Endometrial microvascular endothelial cells (primary cell): Measurements from ENCODE around the gene PTPRT. TPM values are rescaled to one million over a fixed set of nuclear protein-coding genes. Genes with fewer than 3 reads are reported as not detected.
"Not testable (repeated sequence)": the region's sequence is repeated elsewhere in the genome, so short reads cannot be mapped to it uniquely, and the experiment has no call there.

Source experiments
- in situ Hi-C: cut with HindIII; loops from 2 replicates; pipeline ENCODE4 v1.10.0; 2017; ENCODE audit warnings: low sequenced_read_pairs, low pct_unique_long_range_greater_than_20kb; ENCODE audit errors: inconsistent ontology term
- total RNA-seq: library from RNA; depleted of rRNA; stranded (reverse); fragments of >200 nt; gene quantifications from one replicate; pipeline ENCODE4 v1.2.3, GENCODE V29; 2015; ENCODE audit errors: inconsistent ontology term

The PTPRT gene
- total RNA-seq, 1 donor from 2014 or later = not detected

DNA sequence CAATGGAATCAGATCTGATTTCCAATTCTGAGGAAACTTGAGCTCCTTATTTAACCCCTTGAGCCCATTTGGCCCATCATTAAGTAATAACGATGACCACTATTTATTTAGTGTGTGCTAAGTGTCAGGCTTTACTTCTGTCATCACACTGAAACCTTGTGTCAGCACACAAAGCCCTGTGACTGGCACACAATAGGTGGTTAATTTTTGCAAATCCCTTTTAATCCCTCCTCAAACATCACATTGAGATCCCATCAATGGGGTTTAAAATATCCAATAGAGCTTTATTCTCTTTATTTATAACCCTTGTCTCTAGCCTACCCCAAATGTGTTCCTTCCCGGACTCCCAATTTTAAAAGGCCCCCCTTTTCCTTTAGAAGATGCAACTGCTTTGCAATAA lies 914.7 kb downstream of the PTPRT start:
- in situ Hi-C loops = no loop called here

DNA sequence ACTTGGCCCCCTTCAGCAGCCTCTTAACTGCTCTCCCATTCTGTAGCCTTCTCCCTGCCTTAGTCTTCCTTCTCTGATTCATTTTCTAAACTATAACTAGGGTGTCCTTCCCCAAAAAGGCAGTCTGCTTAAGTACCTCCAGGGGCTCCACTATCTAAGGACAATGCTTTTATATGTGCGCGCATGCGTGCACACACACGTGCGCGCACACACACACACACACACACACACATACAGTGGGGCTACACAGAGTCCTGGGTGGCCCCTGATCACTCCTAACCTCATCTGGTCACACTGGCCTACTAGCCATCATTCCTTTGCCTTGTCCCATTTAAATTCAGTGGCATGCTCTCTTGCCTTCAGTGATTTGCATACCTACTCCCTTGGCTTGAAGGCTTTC lies 917.2 kb downstream of the PTPRT start:
- in situ Hi-C loops = no loop called here

DNA sequence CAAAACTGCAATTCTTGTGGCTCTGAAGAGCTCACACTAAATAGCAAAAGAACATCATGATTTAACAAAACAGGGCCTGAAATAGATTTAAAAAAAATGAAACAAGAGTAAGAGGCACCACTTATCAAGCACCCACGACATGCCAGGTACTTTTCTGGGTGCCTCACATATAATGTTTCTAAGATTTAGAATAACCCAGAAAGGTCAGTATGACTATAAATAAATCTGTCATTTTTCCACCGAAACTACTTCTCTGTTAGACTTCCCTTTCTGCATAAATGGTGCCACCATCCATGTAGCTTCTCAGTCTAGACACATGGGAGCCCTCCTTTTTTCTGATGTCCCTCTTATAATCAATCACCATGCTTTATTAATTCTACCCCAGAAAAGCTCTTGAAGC lies 919.2 kb downstream of the PTPRT start:
- in situ Hi-C loops = no loop called here

DNA sequence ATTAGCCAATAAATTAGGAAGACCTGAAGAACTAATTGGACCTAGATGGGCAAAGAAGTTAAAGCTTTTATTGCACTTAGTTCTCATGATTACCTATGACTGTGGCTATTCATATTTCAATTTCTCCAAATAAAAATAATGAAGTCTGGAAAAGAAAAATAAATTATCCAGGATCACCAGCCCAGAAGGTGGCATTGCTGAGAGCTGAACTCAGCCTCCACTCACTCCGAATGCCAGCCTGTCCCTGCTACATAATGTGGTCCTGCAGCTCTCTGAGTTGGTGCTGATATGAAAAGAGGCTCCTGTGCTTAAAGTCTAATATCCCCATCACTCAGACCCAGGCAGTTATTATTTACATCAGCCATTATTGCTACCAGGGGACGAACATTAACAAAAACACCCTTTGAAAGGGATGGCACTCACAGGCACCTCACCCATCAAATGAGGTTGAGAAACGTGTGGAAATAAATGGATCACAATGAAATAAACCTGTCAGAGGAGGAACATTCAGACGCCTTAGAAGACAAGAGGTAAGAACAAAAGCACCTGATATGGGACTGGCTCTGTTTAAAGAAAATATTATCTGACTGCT lies 921.8 kb downstream of the PTPRT start:
- in situ Hi-C loops = no loop called here

DNA sequence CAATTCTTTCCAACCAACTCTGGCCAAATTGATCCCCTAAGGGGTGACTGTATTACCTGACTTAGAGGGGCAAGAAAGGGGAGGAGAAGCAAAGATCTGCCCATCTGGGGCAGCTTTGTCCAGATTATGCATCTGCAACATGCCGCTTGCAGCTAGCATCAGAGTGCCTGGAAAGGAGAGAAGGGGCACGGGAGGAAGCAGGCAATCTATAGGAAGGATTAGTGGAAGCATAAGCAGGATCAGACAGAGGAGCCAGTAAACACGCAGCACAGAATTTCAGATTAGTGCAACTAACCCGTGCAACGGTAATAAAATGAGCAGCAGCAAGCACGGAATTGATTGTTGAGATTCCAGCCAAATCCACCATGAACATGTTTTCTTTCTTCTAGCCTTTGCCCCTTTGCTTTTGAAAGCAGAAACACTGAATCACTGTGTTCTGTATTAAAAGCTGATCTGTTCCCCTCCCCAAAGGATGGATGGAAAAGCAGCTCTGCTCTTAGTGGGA lies 927.9 kb downstream of the PTPRT start:
- in situ Hi-C loops = no loop called here

DNA sequence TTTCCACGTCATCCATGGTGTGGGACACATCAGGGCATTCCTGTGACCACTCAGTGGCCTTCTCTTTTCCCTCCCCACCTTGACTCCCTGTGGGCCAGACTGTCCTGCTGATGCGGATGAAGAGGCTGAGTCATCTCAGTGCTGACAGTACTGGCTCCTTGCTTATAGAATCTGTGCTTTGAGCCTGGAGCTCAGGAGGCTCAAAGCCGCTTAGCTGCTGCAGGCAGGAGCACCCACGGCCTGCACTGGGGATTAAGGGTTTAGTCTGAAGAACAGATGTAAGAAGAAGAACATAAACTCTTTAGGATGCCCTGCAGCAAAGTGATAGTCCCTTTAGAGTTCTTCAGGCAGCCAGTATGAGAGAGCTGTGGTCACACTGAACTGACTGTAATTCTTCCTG lies 929.5 kb downstream of the PTPRT start:
- in situ Hi-C loops = no loop called here

DNA sequence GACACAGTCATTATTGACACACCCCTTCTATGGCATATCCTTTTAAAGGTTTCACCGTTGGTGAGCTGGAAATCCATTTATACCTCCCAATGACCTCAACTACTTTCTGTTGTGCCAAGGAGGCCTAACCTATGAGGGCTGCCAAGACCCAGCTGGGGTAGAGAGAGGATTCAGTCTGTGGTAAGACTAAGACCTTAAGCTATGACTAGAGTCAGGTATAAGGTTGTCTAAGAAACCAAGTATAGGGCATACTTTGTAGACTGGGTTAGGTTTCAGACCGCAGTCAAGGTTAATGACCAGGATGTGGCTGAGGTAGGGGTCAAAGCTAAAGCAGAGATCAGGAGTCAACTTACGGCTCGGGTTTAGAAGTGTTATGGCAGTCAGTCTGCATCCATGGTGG lies 930.3 kb downstream of the PTPRT start:
- in situ Hi-C loops = no loop called here

DNA sequence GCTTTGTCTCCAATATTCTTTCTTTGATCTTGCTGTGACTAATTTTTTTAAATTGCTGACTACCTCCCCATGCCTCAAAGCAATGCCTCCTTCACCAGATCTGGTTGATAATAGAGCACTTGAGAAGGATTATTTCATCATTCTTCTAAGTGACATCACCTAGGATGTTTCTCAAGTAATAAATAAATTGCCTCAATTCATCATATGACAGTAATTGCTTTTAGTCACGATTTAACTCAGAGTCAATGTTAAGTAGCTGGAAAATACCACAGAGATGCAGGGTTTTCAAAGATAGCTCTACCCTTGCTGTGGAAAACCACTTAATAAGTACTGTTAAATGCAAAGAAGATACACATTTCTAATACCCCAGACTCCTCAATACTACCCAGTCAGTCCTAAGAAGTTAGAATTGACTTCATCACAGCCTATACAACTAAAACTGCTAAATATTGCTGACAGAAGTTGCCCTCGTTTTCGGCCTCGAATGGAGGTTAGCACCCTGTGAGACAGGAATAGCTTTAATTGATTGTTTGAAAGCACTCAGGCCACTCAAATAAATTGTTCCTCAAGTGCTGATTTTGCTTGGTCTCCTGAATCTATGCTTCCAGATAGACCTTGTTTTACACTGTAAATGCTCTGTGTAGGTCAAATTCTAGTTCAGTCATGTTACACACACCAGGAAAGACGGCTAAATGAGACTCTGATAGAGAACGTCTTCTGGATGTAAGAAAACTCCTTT lies 931.0 kb downstream of the PTPRT start:
- in situ Hi-C loops = no loop called here

DNA sequence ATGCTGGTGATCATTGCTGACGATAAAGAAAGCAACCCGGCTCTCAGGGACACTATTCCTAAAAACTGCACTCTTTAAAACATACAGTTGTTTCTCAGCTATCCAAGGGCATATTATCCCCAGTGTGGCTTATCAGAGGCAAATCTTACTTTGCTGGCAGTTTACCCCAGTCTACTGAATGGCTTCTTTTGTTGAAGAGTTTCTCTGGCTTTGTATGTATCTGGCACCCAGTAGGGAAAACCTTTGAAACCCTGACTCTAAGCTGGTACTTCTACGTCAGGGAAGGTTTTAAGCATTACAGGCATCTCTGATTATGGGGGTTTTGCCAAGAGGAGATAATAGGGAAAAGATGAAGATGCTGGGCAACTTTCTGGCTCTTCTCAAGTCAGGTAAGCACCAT lies 933.9 kb downstream of the PTPRT start:
- in situ Hi-C loops = no loop called here

DNA sequence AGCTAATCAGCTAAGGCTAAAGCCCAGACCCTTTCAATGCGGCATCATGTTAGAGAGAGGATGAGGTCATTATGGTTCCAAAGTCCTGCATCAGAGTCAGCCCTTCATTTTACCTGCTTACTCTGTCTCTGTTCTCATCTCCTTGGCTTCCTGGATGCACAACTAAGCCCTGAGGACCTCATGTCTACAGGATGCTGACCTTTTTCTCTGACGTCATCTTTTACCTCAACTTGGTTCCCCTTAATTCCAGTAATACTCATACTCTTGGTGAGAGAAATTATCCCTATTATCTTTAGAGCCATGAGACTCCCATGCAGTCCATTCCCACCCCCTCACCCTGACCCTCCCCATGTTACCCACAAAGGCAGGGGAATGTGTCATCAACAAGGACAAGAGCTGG lies 935.0 kb downstream of the PTPRT start:
- in situ Hi-C loops = no loop called here

DNA sequence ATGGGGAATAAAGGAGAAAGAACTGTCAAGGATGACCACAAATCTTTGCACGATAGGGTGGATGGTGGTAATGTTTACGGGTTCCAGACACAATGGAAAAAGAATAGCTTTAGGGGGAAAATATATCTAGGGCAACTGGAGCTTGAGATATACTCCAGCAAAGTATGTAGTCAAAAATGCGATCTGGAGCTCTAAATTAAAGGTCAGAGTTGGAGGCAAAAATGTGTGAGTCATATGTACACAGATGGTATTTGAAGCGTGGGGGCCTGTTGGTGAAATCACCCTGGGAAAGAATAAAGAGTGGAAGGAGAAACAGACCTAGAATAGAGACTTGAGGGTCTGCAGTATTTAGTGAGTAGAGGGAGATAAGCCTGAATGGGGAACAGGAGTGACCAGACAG lies 937.6 kb downstream of the PTPRT start:
- in situ Hi-C loops = no loop called here

DNA sequence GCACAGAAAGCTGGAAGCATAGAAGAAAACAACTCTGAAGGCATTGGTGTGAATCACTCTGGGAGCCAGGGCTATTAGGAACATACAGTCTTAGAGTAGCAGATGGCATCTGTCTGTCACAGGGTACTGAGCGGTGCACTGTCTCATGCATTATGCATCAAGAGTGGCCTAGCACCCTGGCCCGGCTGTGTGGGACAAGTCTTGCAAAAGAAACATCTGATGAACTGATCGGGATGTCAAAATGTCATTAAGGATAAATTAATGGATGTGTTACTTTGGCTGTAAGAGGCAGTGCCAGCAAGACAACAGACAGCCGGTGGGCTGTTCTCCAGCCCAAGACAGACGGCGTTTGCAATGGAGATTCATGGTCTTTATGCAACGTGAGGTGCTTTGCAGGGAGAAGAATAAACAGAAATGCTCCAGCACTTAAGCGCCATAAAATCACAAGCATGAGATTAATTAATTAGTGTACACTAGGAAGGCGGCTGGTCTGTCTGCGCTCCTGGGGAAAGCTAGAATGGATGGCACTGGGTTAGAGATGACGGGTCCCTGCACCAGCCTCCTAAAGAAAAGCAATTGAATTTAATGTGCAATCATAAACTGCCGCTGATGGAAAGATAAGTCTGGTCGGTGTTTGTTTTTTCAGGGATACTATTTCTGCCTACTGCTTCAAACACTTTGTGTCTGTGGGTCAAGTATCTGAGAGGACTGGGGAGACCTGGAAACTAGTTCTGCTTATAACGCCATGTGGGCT lies 970.9 kb downstream of the PTPRT start:
- in situ Hi-C loops = no loop called here

DNA sequence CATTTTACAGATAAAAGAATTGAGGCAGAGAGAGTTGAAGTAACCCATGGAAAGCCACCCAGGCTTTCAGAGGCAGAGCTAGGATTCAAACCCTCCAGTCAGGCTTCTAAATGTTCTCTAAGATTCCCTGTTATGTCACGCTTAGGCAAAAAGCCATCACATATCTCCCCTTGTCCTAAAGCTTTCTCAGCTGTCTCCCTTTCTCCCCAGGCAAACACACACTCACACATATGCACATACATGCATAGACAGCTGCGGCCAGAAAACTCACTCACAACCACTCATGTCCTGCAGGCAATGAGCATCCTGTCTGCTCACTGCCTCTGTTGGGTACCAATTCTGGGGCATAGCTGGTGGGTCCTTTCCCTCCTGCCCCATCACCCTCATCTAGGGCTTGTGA lies 975.6 kb downstream of the PTPRT start:
- in situ Hi-C loops = no loop called here

DNA sequence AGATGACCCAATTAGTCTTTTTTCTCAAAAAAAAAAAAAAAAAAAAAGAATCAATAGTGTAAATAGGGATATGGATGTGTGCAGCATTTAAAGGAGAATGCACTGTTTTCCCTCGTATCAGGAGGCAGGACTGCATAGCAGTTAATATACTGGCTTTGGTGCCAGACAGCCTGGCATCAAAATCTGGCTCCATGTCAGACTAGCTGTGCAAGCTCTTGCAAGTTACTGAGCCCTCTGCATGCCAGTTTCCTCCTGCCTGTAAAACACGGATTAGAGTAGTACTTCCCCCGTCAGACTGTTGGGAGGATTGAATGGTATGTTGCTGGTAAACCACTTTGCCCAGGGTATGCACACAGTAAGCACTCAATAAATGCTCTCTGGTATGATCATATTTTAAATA lies 977.3 kb downstream of the PTPRT start:
- in situ Hi-C loops = no loop called here

DNA sequence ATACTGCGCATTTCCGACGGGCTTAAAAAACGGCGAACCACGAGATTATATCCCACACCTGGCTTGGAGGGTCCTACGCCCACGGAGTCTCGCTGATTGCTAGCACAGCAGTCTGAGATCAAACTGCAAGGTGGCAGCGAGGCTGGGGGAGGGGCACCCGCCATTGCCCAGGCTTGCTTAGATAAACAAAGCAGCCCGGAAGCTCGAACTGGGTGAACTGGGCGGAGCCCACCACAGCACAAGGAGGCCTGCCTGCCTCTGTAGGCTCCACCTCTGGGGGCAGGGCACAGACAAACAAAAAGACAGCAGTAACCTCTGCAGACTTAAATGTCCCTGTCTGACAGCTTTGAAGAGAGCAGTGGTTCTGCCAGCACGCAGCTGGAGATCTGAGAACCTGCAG lies 983.1 kb downstream of the PTPRT start:
- in situ Hi-C loops = not testable (repeated sequence)

DNA sequence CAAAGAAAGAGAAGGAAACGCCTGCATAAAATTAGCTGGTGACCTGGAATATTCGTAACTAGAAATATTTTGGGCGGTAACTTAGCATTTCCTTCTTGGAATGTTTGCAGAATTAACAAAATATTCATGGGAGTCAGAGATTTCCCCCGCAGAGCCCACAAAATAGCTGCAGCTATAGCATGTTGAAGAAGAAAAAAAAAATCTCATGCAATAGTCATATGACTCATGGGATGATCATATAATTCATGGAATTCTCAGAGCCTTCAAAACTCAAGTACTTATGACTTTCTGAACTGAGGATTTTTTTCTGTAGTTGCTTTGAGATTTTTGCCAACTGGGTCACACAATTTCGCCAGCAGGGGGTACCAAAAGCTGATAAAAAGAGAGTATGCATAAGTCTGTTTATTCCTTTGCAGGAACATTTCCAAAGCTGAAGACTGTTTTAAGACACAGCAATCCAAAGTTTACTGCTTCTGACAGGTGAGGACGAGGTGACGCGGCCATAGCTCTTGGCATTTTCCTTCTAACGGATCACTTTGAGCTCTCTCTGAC lies 985.5 kb downstream of the PTPRT start:
- in situ Hi-C loops = no loop called here

DNA sequence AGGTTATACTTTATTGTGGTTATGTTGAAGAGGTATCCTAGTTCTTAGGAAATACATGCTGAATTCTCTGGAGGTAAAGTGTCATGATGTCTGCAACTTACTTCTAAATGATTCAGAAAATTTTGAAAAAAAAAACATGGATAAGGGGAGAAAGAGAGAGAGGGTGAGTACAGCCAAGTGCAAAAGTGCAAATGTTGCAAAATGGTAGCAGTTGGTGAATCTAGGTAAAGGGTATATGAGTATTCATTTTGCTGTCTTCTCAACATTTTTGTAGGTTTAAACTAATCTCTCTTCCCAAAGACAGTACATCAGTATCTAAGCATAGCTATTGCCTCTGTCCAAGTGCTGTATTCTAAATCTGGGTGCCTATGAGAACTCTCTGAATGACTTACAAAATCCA lies 992.1 kb downstream of the PTPRT start:
- in situ Hi-C loops = no loop called here

DNA sequence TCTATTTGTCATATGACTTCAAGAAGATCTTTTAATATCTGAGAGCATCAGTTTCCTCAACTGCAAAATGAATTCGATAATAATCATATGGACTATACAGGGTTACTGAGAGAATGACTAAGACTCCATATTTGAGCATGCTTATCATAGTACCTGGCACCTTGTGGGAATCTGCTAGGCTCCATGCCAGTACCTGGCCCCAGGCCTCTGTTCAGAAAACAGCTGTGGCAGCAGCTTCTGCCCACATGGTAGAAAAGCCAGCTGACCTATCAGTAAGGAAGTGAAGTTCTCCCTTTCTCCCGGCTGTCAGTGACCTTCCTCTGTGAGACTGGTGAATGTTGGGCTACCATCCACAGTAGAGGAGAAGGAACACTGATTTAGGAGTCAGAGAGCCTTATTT lies 996.6 kb downstream of the PTPRT start:
- in situ Hi-C loops = no loop called here

DNA sequence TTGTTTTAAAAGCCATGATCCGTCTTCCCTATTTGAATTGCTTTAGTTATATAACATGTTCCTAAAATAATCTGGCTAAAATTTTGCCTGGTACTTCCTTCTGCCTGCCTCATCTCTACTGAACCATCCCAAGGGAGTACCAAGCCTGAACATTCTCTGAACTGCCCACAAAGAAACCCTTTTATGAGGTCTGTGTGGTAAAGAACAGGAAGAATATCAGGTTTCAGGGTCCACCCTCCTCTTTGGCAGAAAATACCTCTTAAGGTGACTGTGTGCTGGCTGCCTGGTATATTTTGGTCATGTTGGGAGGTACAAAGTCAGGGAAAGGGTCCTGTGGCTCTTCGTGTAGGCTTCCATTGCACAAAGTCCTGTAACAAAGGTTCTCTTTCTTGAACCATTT lies 997.4 kb downstream of the PTPRT start:
- in situ Hi-C loops = no loop called here
